ENCODE data around the gene FGFR2.

GRCh38 chr10:121601458-121601857 lies 3.2 kb upstream of the FGFR2 start:
- TF ChIP-seq EZH2 (IDR thresholded peaks at IDR 0.05) (no peak), POLR2AphosphoS5 (IDR thresholded peaks at IDR 0.05; ENCODE audit: borderline replicate concordance, low read depth, low read length) (no peak)

Data from SK-N-MC (cell line).